ENCODE results near the gene NUDT1. TPM values are rescaled to one million over a fixed set of nuclear protein-coding genes. Genes with fewer than 3 reads are reported as not detected.

NUDT1 gene
- total and polyA plus RNA-seq, 2 donors, result 37.5 to 105 TPM

DNA sequence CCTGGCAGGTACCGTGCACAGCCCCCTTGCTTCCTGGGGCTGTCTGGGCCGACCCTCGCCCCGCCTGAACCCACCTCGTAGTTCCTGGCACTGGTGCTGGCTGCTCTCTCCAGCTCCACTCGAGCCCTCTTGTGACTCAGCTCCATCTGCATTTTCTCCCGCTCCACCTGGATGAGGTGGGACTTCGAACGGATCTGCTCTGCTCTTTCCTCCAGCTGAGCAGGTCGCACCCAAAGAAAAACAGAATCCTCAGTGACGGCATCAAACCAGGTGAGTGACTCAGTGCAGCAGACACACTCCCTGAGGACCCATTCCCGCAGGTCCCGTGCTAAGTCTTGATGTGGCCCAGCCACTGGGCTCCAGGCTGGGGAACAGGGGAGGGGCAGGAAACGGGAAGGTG is 16.7 kb upstream of the NUDT1 start:
- Histone ChIP-seq H3K27ac (ENCODE audit: low read depth in 1 of 2, low read length in 1 of 2) (no peak overlapping the region), H3K36me3 (ENCODE audit: control insufficient read depth in 2 of 2, insufficient read depth in 2 of 2, low read length in 1 of 2) (peaks cover 82 to 90% of the 10 kb centered on the region in 2 donors), H3K4me3 (ENCODE audit: low read length in 2 of 2) (no peak overlapping the region), H3K9me3 (ENCODE audit: control insufficient read depth in 2 of 2, insufficient read depth in 1 of 2, low read length in 1 of 2) (peaks cover 0 to 4% of the 10 kb centered on the region in 2 donors), H3K4me1 (ENCODE audit: control insufficient read depth in 2 of 2, insufficient read depth in 2 of 2, low read length in 2 of 2) (peaks cover 0 to 4% of the 10 kb centered on the region in 2 donors), H3K27me3 (ENCODE audit: control insufficient read depth in 2 of 2, insufficient read depth in 1 of 2, low read length in 1 of 2) (no peaks in the 10 kb centered on the region)
- WGBS, result 96% methylated on average over 14 of the region's 14 CpGs
- DNase-seq (ENCODE audit: low read depth in 6 of 9, low spot score in 9 of 9), result no peak

DNA sequence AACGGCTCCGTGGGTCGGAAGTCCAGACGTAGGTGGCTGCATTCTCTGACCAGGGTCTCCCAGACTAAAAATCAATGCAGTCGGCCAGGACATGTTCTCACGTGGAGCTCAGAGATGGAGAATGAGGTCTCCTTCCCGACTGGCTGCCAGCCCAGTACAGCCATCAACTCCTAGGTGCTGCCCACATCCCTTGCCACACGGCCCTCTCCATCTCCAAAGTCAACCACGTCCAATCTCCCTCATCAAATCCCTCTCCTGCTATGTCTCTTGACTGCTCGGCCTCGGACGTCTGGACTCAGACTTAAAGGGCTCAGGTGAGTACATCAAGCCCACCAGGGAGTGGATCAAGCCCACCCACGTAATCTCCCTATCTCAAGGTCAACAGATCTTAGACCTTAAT is 16.2 kb upstream of the NUDT1 start:
- H3K36me3 ChIP-seq (ENCODE audit: control insufficient read depth in 2 of 2, insufficient read depth in 2 of 2, low read length in 1 of 2), result peaks cover 82 to 87% of the 10 kb centered on the region in 2 donors
- no peak overlapping the region for H3K27ac ChIP-seq (ENCODE audit: low read depth in 1 of 2, low read length in 1 of 2)
- no peak overlapping the region for H3K4me3 ChIP-seq (ENCODE audit: low read length in 2 of 2)

DNA sequence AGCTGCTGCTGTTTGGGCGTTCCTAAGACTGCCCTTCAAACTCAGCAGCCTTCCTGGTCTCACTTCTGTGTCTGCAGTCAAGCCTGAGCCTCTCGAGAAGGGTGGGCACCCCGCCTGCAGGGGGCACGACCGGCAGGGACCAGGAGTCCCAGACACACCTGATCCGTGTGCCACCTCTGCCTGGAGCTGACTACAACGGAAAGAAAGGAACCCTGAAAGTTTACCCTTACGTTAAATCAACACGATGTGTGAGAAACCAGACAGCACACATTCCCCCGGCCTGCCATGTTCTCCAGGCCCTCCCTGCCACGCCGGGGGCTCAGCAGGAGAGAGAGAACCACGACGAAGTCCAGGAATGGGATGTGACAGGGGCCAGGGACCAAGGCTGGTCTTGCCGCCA is 14.3 kb upstream of the NUDT1 start:
- Histone ChIP-seq H3K36me3 (ENCODE audit: control insufficient read depth in 2 of 2, insufficient read depth in 2 of 2, low read length in 1 of 2) (peaks cover 68 to 71% of the 10 kb centered on the region in 2 donors), H3K4me3 (ENCODE audit: low read length in 2 of 2) (no peak overlapping the region)

More for the DNA sequence above, 16.2 kb upstream of the NUDT1 start:
- Histone ChIP-seq H3K4me1 (ENCODE audit: control insufficient read depth in 2 of 2, insufficient read depth in 2 of 2, low read length in 2 of 2) (peaks cover 0 to 5% of the 10 kb centered on the region in 2 donors), H3K27me3 (ENCODE audit: control insufficient read depth in 2 of 2, insufficient read depth in 1 of 2, low read length in 1 of 2) (no peaks in the 10 kb centered on the region), H3K9me3 (ENCODE audit: control insufficient read depth in 2 of 2, insufficient read depth in 1 of 2, low read length in 1 of 2) (peaks cover 0 to 4% of the 10 kb centered on the region in 2 donors)
- DNase-seq (ENCODE audit: low read depth in 6 of 9, low spot score in 9 of 9), result no peak
- WGBS, result 98% methylated on average over 13 of the region's 13 CpGs

DNA sequence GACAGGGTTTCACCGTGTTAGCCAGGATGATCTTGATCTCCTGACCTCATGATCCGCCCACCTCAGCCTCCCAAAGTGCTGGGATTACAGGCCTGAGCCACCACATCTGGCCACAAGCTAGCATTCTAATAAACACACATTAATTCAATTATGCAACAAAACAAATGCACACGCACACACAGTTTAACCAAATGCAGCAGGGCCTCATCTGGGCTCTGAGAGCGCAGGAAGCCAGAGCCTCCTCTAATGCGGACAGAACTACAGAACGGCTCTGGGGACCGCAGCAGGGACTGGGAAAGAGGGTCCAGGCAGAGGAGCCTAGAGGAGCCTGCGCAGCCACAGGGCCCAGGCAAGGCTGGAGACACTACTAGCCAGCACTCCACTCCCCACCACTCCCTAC is 13.1 kb upstream of the NUDT1 start:
- H3K4me1 ChIP-seq (ENCODE audit: control insufficient read depth in 2 of 2, insufficient read depth in 2 of 2, low read length in 2 of 2), result peaks cover 8 to 24% of the 10 kb centered on the region in 2 donors
- WGBS, result over 99% methylated on average over 8 of the region's 8 CpGs
- H3K9me3 ChIP-seq (ENCODE audit: control insufficient read depth in 2 of 2, insufficient read depth in 1 of 2, low read length in 1 of 2), result peaks cover 0 to 4% of the 10 kb centered on the region in 2 donors
- peaks cover 59 to 62% of the 10 kb centered on the region in 2 donors for H3K36me3 ChIP-seq (ENCODE audit: control insufficient read depth in 2 of 2, insufficient read depth in 2 of 2, low read length in 1 of 2)
- H3K27me3 ChIP-seq (ENCODE audit: control insufficient read depth in 2 of 2, insufficient read depth in 1 of 2, low read length in 1 of 2), result no peaks in the 10 kb centered on the region
- no peak overlapping the region for H3K4me3 ChIP-seq (ENCODE audit: low read length in 2 of 2)
- H3K27ac ChIP-seq (ENCODE audit: low read depth in 1 of 2, low read length in 1 of 2), result no peak overlapping the region
- no peak for DNase-seq (ENCODE audit: low read depth in 6 of 9, low spot score in 9 of 9)

More for the DNA sequence above, 14.3 kb upstream of the NUDT1 start:
- H3K9me3 ChIP-seq (ENCODE audit: control insufficient read depth in 2 of 2, insufficient read depth in 1 of 2, low read length in 1 of 2), result peaks cover 0 to 4% of the 10 kb centered on the region in 2 donors
- peaks cover 5 to 17% of the 10 kb centered on the region in 2 donors for H3K4me1 ChIP-seq (ENCODE audit: control insufficient read depth in 2 of 2, insufficient read depth in 2 of 2, low read length in 2 of 2)
- no peak for DNase-seq (ENCODE audit: low read depth in 6 of 9, low spot score in 9 of 9)
- no peak overlapping the region for H3K27ac ChIP-seq (ENCODE audit: low read depth in 1 of 2, low read length in 1 of 2)
- WGBS, result 98% methylated on average over 15 of the region's 15 CpGs
- no peaks in the 10 kb centered on the region for H3K27me3 ChIP-seq (ENCODE audit: control insufficient read depth in 2 of 2, insufficient read depth in 1 of 2, low read length in 1 of 2)

DNA sequence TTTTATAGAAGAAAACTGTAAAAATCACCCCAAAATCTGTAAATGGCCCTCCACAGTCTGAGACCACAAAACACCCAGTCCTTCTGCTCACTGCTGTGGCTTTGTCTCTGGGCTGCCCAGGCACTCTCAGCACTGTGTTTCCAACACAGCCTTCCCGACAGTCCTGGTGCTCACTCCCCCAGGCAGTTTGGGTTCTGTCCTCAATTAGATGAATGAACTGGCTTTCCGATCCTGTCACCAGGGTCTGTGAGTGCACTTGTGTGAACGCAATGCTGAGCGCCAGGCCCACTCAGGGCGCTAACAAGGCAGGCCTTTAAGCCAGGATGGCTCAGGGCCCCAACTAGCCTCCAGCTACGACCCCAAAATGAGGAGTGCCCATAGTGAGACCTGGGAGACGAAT is 12.6 kb upstream of the NUDT1 start:
- Histone ChIP-seq H3K27me3 (ENCODE audit: control insufficient read depth in 2 of 2, insufficient read depth in 1 of 2, low read length in 1 of 2) (no peaks in the 10 kb centered on the region), H3K4me1 (ENCODE audit: control insufficient read depth in 2 of 2, insufficient read depth in 2 of 2, low read length in 2 of 2) (peaks cover 8 to 24% of the 10 kb centered on the region in 2 donors), H3K9me3 (ENCODE audit: control insufficient read depth in 2 of 2, insufficient read depth in 1 of 2, low read length in 1 of 2) (peaks cover 0 to 4% of the 10 kb centered on the region in 2 donors), H3K4me3 (ENCODE audit: low read length in 2 of 2) (no peak overlapping the region), H3K36me3 (ENCODE audit: control insufficient read depth in 2 of 2, insufficient read depth in 2 of 2, low read length in 1 of 2) (peaks cover 56 to 61% of the 10 kb centered on the region in 2 donors), H3K27ac (ENCODE audit: low read depth in 1 of 2, low read length in 1 of 2) (no peak overlapping the region)
- 99% methylated on average over 7 of the region's 7 CpGs for WGBS
- no peak for DNase-seq (ENCODE audit: low read depth in 6 of 9, low spot score in 9 of 9)

DNA sequence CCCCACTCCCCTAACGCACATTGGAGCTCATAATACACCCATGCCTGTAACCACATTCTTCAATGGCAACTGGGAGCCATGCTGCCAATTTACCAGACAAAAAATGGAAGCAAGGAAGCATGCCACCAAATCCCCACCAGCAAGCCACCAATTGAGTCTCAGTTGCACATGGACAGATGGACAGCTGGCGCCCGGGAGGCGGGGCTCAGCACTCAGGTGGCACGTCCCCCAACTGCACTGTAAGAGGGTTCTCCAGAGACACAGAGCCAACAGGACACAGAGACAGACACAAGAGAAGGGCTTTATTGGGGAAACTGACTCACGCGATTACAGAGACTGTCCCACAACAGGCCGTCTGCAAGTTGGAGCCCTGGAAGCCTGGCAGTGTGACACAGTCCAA is 11.8 kb upstream of the NUDT1 start:
- DNase-seq (ENCODE audit: low read depth in 6 of 9, low spot score in 9 of 9), result no peak
- Histone ChIP-seq H3K27me3 (ENCODE audit: control insufficient read depth in 2 of 2, insufficient read depth in 1 of 2, low read length in 1 of 2) (no peaks in the 10 kb centered on the region), H3K4me3 (ENCODE audit: low read length in 2 of 2) (no peak overlapping the region), H3K27ac (ENCODE audit: low read depth in 1 of 2, low read length in 1 of 2) (no peak overlapping the region), H3K9me3 (ENCODE audit: control insufficient read depth in 2 of 2, insufficient read depth in 1 of 2, low read length in 1 of 2) (peaks cover 0 to 4% of the 10 kb centered on the region in 2 donors), H3K36me3 (ENCODE audit: control insufficient read depth in 2 of 2, insufficient read depth in 2 of 2, low read length in 1 of 2) (peaks cover 55 to 61% of the 10 kb centered on the region in 2 donors), H3K4me1 (ENCODE audit: control insufficient read depth in 2 of 2, insufficient read depth in 2 of 2, low read length in 2 of 2) (peaks cover 8 to 24% of the 10 kb centered on the region in 2 donors)
- 99% methylated on average over 8 of the region's 8 CpGs for WGBS

DNA sequence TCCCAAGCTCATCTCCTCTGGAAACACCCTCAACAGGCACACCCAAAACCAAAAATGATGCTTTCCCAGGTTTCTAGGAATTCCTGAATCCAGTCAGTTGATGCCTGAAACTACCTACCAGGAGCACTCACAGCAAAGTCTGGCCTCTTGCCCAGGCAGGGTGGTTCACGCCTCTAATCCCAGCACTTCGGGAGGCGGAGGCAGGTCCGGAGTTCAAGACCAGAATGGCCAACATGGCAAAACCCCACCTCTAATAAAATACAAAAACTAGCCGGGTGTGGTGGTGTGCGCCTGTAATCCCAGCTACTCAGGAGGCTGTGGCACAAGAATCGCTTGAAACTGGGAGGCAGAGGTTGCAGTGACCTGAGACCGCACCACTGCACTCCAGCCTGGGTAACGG is 11.1 kb upstream of the NUDT1 start:
- peaks cover 8 to 24% of the 10 kb centered on the region in 2 donors for H3K4me1 ChIP-seq (ENCODE audit: control insufficient read depth in 2 of 2, insufficient read depth in 2 of 2, low read length in 2 of 2)

DNA sequence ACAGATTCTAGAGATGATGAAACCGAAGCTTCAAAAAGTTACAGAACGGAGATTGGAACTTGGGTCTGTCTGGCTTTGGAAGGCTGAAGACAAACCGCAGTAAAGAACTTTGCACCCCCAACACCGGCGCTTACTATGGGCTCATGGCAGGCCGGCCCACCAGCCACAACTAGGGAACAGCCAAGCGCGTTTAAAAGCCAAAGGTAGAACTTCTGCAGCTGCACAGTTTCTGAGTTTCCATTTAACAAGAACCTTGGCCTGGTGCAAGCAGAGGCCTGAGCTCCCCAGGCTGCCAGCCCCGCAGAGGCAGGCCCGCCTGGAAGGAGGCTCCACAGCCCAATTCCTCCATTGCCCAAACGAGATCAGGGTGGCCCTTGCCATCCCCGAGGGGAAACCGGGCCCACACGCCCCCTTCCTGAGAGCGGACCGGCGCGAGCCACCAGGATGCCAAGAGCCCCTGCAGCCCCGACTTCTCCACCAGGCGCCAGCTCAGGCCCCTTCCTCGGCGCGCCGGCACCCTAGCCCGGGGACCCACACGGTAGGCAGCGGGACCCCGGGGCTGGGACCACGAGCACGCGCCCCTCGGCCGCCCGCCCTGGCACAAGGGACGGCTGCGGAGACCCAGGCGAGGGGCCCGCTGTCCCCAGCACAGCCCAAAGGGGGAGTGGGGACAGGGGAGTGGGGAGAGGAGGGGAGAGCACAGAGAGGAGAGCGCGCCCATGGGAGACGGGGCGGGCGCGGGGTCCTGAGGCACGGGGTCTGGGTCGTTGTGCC is 9.8 kb upstream of the NUDT1 start:
- Histone ChIP-seq H3K4me1 (ENCODE audit: control insufficient read depth in 2 of 2, insufficient read depth in 2 of 2, low read length in 2 of 2) (peaks cover 8 to 24% of the 10 kb centered on the region in 2 donors), H3K27ac (ENCODE audit: low read depth in 1 of 2, low read length in 1 of 2) (peak overlapping the region in 1 of 2 donors; percentile 31), H3K4me3 (ENCODE audit: low read length in 2 of 2) (peak overlapping the region; percentile 83 to 99), H3K36me3 (ENCODE audit: control insufficient read depth in 2 of 2, insufficient read depth in 2 of 2, low read length in 1 of 2) (peaks cover 46 to 53% of the 10 kb centered on the region in 2 donors), H3K9me3 (ENCODE audit: control insufficient read depth in 2 of 2, insufficient read depth in 1 of 2, low read length in 1 of 2) (no peaks in the 10 kb centered on the region), H3K27me3 (ENCODE audit: control insufficient read depth in 2 of 2, insufficient read depth in 1 of 2, low read length in 1 of 2) (no peaks in the 10 kb centered on the region)
- WGBS, result 2% methylated on average over 46 of the region's 46 CpGs
- DNase-seq (ENCODE audit: low read depth in 6 of 9, low spot score in 9 of 9), result peak in 4 of 9 donors; percentile 17 to 64 (median 32)

More for the DNA sequence above, 11.1 kb upstream of the NUDT1 start:
- no peak for DNase-seq (ENCODE audit: low read depth in 6 of 9, low spot score in 9 of 9)
- H3K27me3 ChIP-seq (ENCODE audit: control insufficient read depth in 2 of 2, insufficient read depth in 1 of 2, low read length in 1 of 2), result no peaks in the 10 kb centered on the region
- no peak overlapping the region for H3K4me3 ChIP-seq (ENCODE audit: low read length in 2 of 2)
- no peak overlapping the region for H3K27ac ChIP-seq (ENCODE audit: low read depth in 1 of 2, low read length in 1 of 2)
- peaks cover 51 to 58% of the 10 kb centered on the region in 2 donors for H3K36me3 ChIP-seq (ENCODE audit: control insufficient read depth in 2 of 2, insufficient read depth in 2 of 2, low read length in 1 of 2)
- WGBS, result 98% methylated on average over 9 of the region's 9 CpGs
- H3K9me3 ChIP-seq (ENCODE audit: control insufficient read depth in 2 of 2, insufficient read depth in 1 of 2, low read length in 1 of 2), result peaks cover 0 to 4% of the 10 kb centered on the region in 2 donors

DNA sequence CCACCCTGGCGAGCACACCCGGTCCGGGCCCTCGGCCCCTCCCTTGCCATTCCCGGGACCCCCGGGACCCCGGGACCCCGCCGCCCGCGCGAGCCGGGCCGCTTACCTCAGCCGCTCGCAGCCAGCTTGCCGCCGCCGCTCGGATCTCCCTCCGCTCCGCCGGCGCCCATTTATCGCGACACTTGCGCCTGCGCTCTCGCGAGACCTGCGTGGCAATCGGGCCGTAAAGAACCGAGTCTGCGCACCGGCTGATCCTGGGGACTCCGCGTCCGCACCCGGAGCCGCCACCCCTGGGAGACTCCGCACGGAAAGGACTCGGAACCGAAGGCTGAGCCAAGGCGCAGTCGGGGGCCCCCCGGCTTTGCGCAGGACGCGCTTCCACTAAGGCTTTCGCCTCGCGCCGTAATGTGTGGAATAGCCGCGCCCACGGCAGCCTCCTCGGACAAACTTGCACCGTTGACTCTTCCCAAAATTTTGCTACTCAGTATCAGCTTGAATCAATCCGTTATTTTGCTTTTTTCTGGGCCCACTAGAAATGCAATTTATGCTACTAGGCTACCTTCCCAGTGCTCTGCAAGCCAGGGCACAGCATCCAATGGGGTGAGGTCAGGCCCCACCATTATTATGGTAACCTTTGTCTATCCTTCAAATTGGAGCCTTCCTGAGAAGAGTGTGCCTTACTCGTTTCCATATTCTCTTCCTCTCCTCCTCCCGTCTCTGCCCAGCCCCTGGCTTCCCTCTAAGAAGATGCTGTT is 9.1 kb upstream of the NUDT1 start, which contains the start of gene MAD1L1:
Gene MAD1L1, minus strand, starts transcription at position 180 of the 755 bp plus-strand sequence. CDS start 2,812 bp downstream, outside the sequence.
- peaks cover 44 to 49% of the 10 kb centered on the region in 2 donors for H3K36me3 ChIP-seq (ENCODE audit: control insufficient read depth in 2 of 2, insufficient read depth in 2 of 2, low read length in 1 of 2)
- peaks cover 8 to 24% of the 10 kb centered on the region in 2 donors for H3K4me1 ChIP-seq (ENCODE audit: control insufficient read depth in 2 of 2, insufficient read depth in 2 of 2, low read length in 2 of 2)

More for the DNA sequence above, 9.1 kb upstream of the NUDT1 start, which contains the start of gene MAD1L1:
- Histone ChIP-seq H3K27ac (ENCODE audit: low read depth in 1 of 2, low read length in 1 of 2) (peak within 1 kb of the TSS in 1 of 2 donors; percentile 31), H3K27me3 (ENCODE audit: control insufficient read depth in 2 of 2, insufficient read depth in 1 of 2, low read length in 1 of 2) (no peaks in the 10 kb centered on the region), H3K4me3 (ENCODE audit: low read length in 2 of 2) (peak within 1 kb of the TSS; percentile 83 to 99), H3K9me3 (ENCODE audit: control insufficient read depth in 2 of 2, insufficient read depth in 1 of 2, low read length in 1 of 2) (no peaks in the 10 kb centered on the region)
- peak; percentile 68 to 95 (median 84) for DNase-seq (ENCODE audit: low read depth in 6 of 9, low spot score in 9 of 9)
- WGBS, result 2% methylated on average over 63 of the region's 63 CpGs

All from thymus (tissue), 11 donors.